IPS-NIHi7 (cell line): Measurements from ENCODE around the gene DTX1.
A peak's percentile ranks its signal among the peaks of the same experiment; 100 is the strongest.

ENCODE experiments used
- DNase-seq: peaks from one replicate; pipeline ENCODE4 v3.0.0; 2012; ENCODE audit warnings: mixed read lengths; ENCODE audit errors: extremely low spot score

DTX1 gene

GRCh38 chr12:113094738-113095137, 38.2 kb downstream of the DTX1 start:
- no peak for DNase-seq

GRCh38 chr12:113095405-113095804, 38.9 kb downstream of the DTX1 start:
- no peak for DNase-seq

DNA sequence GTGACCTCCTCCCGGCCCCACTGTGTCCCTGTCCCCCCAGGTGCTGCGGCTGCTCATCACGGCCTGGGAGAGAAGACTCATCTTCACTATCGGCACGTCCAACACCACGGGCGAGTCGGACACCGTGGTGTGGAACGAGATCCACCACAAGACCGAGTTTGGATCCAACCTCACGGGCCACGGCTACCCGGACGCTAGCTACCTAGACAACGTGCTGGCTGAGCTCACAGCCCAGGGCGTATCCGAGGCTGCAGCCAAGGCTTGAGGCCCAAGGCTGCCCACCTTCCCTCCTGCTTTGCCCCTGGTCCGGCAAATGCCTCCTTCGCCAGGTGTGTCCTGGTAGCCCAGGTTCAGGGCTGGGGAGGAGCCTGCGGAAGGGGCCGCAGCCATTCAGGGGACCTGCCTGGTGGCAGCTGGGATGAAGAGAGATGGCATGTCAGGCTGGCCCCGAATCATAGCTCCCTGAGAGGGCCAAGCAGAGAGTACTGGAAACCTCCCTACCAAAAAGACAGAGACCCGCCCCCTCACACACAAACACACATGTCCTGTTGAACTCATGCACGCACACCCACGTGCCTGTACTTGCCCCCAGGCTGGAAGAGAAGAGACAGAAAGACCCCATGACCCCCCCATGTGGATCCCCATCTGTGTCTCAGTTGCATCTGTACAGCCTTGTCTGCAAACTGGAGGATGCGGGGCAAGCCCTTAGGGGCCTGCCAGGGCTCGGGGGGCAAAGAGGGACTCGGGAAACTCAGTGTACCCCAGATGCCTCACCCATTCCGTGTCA, 40.3 kb downstream of the DTX1 start:
- no peak for DNase-seq

DNA sequence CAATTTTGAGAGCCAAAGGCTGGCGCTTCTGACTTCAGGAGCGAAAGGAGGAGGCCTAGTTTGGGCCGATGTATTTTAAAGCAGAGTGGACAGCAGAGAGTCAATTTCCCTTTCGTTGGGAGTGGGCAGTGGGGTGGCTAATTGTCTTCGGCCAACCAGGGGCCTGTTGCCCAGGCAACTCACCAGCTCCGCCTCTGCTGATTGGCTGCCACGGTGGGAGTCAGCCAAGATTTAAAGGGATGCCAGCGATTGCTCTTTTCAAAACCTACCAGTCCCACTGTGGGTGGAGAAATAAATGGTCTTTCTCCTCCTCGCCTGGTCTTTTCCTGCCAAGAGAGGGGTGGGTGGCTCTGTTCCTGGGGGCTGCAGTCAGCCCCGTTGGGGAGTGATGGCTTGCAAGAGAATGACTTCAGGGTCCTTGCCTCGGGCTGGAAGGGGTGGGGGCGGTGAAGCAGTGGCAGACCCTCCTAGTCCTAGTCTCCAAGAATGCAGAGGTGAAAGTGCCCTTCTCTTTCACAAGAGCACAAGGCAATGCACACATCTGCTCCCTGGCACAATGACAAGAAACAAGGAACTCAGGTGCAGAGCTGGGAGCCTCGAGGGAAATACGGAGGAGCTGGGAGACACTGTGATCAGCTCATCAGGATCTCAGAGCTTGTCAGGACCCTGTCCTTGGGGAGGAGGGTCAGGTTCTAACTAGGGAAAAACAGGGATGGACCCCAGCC, 41.3 kb downstream of the DTX1 start:
- peak; percentile 81 for DNase-seq

DNA sequence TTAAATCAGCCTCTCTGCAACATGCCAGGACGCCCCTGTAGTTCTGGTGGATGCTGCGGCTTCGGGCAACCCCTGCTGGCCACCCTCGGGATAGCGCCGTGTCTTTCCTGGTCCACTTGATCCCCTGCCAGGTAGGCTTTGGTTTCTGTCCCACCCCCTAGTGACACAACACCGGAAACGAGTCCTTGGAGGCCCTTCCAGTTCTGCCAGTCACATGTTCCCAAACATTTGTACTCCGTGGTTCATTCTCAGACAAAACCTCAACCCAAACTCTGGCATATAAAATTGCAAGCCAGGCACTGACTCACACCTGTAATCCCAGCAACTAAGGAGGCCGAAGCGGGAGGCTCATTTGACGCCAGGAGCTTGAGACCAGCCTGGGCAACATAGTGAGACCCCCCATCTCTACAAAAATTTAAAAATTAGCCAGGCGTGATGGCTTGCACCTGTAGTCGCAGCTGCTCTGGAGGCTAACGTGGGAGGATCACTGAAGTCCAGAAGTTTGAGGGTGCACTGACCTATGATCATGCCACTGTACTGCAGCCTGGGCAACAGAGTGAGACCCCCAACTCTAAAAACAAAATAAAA, 42.0 kb downstream of the DTX1 start:
- peak; percentile 94 for DNase-seq

DNA sequence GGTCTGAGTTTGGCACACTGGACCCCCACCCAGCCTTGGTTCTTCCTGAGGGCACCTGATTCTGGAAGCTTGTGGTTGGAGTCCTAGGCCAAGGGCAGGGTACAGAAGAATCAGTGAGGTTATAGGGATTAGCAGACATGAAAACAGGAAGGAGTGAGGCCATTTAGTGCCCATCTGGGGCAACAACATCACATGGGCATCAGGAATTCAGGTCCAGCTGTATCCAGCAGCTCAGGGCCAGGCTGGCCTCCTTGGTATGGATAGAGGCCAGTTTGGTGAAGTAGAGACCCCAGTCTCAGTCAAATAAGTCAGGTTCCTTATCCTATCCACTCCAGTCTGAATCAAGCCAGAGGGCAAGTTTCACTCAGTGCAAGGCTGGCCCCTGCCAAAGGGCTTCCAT, 42.8 kb downstream of the DTX1 start:
- no peak for DNase-seq

DNA sequence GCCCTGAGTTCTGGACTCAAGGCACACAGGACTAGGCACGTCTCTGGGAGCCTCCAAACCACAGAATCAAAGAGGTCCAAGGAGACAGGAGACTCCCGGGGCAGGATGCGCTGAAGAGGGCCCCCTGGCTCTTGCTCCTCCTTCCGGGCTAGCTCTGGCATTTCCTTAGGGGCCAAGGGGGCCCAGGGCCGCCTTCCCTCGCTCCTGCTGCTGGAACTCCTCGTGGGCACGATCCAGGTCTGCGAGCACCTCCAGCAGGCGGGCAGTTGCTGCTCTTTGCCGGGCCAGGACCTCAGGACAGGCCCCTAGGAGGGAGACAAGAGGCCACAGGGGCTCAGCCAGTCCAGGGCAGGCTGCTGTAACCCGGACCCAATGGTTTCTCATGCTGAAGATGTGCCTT, 43.2 kb downstream of the DTX1 start:
- no peak for DNase-seq

GRCh38 chr12:113101751-113102150, 45.2 kb downstream of the DTX1 start:
- DNase-seq: no peak

DNA sequence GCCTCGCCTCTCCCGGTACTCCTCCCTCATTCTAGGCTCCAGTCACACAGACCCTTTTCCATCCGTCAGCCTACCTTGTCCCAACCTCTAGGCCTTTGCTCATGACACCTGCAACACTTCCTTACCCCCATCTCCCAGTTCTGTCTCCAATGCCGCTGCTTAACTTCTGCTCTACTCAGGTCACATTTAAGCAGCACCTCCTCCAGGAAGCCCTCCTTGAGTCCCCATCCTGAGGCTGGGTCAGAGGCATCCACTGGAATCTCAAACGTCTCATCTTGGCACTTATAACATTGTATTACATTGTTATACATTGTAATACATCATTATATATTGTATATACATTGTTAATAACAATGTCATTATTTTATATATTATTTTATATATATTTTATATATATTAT, 46.3 kb downstream of the DTX1 start:
- DNase-seq: no peak

GRCh38 chr12:113103756-113104450, 47.4 kb downstream of the DTX1 start:
- DNase-seq: peak; percentile 91

- no peak for DNase-seq
Measured at GRCh38 chr12:113104953-113105510, 48.5 kb downstream of the DTX1 start.

DNA sequence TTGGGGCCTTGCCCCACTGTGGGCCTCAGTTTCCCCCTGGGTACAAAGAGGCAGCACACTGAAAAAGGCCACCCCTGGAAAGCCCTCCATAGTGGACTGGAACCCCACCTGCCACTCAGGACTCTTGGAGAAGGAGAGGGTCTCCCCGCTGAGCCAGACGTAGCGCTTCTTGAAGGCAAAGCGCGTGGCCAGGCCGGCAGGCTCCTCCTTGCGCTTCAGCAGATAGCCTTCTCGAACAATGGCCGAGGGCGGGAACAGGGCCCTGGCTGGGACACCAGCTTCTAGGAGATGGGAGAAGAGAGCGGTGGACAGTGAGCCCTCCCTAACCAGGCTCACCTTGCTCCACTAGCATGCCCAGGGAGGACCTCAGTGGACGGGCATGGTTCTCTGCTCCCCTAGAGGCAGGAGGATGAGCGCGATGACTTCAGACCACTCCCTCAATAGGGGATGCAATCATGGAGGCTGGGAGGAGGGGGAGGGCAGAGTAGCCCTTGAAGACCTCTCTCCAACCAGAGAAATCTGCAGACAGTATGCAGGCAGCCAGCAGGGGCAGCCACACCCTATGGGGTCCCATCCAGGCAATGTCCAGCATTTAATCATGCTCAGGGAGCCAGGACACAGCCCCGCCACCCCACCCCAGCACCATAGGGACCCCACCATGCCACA, 49.2 kb downstream of the DTX1 start:
- no peak for DNase-seq

DNA sequence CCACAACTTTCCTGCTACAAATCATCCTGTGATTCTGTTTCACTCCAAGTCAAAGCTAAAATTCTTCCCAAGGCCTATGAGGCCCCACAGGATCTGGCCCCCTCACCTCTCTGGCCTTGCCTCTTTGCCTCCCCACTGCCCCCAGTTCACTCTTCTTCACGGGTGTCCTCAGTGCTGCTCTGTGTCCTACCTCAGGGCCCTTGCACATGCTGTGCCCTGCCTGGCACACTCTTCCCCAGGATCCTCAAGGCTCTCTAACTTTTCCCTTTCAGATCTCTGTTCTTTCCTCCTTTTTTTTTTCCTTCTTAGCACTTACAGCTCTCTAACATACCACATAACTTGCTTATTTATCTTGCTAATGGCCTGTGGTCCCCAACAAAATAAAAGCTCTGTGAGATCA, 49.8 kb downstream of the DTX1 start:
- no peak for DNase-seq

DNA sequence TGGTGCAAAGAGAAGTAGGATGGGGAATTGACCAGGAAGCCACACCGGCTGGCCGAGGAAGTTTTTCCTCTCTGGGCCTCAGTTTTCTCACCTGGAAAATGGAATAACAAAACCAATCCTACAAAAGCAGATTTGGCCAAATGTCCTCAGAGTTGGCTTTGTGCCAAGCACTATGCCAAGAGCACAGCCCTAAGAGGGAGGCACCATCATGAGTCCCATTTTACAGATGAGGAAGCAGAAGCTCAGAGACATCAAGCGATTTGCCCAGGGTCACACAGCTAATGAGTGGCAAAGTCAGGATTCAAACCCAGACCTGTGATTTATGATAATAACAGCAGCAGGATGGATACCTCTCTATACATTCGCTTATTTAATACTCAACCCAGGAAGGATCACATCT, 51.8 kb downstream of the DTX1 start:
- DNase-seq: no peak

- DNase-seq: no peak
Measured at GRCh38 chr12:113109360-113109759, 52.8 kb downstream of the DTX1 start.

DNA sequence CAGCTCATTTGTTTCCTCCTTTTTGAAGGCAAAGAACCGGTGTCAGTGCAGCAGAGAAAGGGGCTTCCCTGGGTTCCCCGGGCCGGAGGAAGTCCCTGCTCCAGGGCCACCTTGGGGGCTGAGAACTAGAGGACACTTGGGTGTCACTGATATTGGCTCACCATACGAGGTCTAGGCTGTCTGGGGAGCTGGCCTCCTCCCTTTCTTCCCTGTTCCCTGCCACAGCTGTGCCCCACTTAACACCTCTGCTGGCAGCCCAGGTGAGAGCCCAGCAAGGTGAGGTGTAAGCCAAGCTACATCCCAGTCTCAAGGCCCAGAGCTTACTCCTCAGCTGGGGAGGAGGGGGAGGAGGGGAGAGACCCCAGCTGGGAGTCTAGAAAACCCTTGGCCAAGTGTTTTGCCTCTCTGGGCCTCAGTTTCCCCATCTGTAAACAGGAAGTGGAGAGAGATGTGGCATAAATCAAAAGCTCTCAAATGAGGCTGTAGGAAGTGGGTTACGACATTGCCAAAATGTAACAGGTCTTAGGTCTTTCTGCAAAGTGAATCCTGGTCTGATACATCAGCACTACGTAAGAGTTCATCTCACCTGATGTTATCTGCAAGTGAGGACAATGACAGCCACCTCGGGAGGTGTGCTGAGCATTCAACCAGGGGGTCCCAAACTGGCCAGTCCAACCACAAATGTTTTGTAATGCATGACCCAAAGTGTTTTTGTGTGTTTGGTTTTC, 53.5 kb downstream of the DTX1 start:
- no peak for DNase-seq

DNA sequence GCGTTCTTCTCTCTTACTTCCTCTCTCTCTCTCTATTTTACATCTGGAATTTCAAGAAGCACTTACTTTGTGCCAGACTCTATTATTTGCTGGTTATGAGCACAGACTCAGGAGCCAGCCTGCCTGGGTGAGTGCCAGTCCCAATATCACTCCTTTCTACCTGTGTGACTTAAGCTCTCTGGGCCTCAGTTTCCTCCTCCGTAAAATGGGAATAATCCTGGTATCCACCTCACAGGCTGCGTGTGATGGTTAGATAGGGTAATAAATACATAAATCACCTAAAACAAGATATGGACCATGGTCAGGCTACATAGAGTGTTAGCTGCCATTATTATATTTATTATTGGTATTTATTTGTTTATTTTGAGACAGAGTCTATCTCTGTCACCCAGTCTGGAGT, 54.7 kb downstream of the DTX1 start:
- DNase-seq: no peak

DNA sequence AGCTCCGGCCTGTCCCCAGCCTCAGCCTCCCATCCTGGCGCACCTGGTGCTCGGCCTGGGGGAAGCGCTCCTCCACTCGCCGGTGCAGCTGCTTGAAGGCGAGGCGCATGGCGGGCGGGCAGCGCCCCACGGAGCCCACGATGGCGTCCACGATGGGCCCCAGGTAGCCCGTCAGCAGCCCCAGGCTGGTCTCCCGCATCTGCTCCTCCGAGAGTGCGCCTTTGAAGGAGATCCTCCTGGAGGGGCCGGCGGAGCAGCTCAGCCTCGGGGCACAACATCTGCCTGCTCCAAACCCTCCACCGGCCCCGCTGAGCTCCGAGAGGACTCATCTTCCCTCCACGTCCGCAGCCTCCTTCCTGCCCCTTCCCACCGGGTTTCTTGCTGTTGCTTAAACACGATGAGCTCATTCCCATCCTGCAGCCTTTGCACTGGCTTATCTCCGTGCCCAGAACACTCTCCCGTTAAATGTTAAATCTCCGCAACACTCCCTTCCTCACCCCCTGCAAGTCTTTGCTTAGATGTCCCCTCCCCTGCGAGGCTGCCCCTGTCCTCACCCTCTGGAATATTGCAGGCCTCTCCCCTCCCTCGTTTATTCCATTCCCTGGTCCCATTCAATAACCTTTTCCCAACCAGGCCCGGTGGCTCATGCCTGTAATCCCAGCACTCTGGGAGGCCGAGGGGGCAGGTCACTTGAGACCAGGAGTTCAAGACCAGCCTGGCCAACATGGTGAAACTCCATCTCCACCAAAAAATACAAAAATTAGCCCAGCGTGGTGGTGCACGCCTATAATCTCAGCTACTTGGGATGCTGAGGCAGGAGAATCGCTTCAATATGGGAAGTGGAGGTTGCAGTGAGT, 55.7 kb downstream of the DTX1 start:
- no peak for DNase-seq

DNA sequence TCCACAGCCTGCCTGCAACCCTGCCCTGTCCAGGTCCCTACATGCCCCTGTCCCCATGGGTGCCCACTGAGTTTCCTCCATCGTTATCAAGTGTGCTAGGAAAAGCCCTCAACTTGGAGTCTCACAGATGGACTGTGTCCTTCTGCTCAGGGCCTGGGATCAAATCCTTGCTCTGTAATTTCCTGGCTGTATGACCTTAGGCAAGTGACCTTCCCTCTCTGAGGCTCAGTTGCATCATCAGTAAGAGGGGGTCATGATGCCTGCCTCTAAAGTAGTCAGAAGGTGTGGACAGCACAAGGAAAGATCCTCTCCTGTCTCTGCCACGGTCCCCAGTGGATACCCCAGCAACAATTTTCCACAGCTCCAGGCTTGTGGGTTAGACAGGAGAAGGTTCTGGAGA, 56.9 kb downstream of the DTX1 start:
- no peak for DNase-seq
